GM18870 (cell line): ENCODE measurements around the gene EIF5A.

Source experiments
- ATAC-seq: cut with Tn5 transposase; IDR thresholded peaks from one replicate; pipeline ENCODE4 v1.9.1; 2021; ENCODE audit warnings: moderate library complexity; ENCODE audit not compliant: unreplicated experiment

The EIF5A gene

DNA sequence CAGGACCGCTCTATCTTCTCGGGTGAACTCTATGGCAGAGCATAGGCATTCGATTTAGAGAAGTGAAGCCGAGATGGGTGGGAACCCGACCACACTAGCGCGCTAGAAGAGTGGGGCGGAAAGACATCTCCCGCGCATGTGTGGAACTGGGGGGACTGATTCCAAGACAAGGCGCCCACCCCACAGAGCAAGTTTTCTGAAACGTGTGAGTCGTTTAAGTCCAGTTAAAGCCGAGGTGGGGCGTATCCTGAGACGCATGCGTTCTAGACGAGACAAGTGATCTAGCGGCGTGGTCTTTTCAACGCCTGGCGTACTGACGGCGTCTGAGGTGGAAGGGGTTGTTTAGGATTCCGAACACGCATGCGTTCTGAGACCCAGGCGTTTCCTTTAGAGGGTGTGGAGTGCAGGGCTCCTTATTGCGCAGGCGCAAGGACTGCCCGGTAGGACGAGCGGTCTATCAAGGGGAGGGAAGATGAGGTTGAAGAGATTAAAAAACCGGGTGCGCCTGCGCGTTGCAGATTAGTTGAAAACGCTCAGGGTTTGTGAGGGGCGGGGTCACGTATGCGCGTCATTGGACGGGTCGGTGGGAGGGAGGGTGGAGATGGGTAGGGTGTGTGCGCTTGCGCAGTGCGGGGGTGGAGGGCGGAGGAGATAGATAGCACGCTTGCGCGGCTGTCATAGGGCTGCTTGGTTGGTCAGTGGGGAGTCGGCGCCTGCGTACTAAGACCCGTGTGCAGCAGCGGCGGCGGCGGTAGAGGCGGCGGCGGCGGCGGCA is at the start of gene EIF5A:
Gene EIF5A (plus strand): TSS at position 718 of the 775 bp plus-strand sequence. CDS start 2,008 bp downstream, outside the sequence.
- peak; percentile 73 for ATAC-seq

DNA sequence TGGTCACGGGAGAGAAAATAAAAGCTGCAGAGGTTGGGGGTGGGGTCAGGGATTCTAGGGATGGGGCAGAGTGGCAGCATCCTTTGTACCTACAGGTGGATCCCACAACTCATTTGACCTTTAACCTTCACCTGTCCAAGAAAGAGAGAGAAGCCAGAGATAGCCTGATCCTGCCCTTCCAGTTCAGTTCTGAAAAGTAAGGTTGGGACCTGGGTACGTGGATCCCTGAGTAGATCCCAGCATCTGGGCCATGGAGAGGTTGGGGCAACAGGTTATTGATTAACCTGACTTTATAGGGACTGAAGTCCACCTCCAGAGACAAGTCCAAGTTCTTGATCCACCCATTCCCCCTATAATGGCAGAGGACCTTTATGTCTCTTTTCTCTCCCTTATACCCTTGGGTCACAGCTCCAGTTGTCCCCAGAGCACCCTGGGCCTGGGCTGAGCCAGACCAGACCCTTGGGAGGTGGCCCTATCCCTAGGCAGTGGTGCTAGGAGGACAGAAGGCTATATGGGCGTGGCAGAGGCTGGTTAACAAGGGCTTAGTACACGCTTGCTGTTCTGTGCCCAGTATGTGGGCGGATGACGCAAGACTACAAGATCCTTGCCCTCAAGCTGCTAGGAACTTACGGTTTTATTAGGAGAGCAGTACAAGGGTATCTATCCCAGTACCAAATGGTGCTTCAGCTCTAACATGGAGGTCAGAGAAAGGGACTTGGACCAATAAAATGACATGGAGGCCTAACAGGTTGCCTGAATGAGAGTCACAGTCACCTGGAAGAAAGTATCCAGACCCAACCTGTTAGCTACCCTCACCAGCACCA is 48.5 kb upstream of the EIF5A start:
- no peak for ATAC-seq

DNA sequence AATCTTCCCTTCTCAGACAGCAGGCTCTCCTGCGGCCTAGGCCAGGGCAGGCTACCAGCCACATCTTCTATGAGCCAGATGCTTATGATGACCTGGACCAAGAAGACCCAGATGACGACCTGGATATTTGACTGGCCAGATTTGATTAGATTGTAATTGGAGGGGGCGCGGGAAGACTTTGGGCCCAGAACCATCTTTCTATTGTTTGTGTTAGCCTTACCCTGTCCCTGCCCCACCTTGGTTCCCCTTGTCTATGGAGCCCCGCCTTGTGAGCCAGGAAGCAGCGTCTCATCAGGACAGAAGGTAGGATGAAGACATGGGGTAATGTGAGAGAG is 47.9 kb upstream of the EIF5A start:
- no peak for ATAC-seq

DNA sequence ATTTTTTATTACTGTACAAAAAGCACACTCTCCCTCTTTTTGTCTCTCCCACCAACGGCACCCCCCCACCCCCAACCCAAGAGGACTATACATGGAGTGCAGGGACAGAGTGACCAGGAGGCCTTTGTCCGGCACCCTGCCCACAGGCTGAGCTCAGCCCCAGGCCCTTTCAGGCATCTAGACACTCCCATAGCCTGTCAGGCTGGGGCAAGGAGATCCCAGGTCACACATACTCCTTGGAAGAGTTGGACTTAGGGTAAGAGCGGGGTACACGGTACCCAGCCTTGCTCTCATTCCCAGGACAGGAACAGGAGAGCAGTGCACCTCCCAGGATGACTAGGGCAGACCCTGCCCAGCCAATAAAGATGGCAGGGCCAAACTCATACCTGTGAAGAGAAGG is 47.3 kb upstream of the EIF5A start:
- no peak for ATAC-seq

DNA sequence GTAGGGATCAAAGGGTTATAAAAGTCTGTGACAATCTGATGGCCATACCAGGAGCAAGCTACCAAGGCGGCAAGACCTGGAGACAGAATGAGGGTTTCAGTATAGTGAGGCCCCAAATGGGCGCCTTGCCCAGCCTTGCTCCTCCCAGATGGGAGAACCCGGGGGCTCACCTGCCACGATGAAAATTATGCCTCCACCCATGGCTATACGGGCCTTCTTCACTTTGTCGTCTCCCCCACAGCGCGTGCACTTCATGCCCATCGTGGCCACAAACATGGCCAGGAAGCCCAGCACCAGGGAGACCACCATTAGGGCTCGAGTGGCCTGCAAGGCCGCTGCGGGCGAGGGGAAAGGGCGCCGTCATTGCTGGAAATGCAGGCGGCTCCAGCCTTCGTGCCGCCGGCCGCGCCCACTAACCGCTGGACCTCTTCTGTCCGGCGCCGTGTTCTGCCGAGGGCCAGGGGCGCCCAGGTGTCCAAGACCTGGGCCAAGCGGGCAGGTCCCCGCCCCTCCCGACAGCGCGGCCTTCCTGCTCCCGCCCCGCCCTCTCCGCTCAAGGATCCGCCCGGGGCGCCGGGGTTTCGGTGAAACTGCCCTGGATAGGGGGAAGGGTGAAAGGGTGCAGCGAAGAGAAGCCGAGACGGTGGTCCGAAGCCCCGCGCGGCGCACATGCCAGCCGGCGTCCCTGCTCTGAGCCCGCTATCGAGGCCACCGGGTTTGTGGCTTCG is 46.6 kb upstream of the EIF5A start:
- no peak for ATAC-seq

- no peak for ATAC-seq
These were observed 45.8 kb upstream of the EIF5A start for GRCh38 chr17:7261379-7262191.

- ATAC-seq: no peak
These were observed 45.1 kb upstream of the EIF5A start, which contains the start of gene CLDN7 for GRCh38 chr17:7262192-7262934. CLDN7 (minus strand) TSS chr17:7262478; CDS start chr17:7262043, 435 bp downstream.

- no peak for ATAC-seq
These were observed 44.3 kb upstream of the EIF5A start for GRCh38 chr17:7262935-7263800.

- ATAC-seq: no peak
These were observed 43.7 kb upstream of the EIF5A start for GRCh38 chr17:7263801-7264078.

DNA sequence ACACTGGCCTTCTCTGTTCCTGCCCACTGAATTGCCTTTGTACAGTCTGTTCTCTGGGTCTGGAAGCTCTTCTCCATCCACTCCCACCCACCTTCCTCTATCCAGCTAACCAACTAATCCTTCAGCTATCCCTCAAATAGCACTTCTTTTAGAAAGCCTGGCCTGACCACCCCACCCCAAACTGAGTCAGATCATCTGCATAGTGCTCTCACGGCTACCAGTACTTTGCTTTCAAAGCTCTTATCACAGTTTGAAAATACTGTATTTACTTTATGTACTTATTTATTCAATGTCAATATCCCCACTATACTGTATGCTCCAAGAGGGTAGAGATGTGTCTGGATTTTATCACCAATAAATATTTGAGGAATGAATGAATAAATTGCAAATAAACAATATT is 40.6 kb upstream of the EIF5A start:
- no peak for ATAC-seq

DNA sequence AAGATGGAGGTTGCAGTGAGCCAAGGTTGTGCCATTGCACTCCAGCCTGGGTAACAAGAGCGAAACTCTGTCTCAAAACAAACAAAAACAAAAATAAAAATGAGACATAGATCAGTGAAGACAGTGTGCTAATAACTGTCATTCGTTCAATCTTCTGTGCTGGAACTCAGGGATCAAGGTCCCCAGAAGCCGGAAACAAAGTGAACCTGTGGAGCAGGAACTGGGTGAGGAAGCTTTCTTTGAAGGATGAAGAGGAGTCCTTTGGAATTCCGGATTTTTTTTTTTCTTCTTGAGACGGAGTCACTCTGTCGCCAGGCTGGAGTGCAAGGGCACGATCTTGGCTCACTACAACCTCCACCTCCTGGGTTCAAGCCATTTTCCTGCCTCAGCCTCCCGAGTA is 28.0 kb upstream of the EIF5A start:
- no peak for ATAC-seq

DNA sequence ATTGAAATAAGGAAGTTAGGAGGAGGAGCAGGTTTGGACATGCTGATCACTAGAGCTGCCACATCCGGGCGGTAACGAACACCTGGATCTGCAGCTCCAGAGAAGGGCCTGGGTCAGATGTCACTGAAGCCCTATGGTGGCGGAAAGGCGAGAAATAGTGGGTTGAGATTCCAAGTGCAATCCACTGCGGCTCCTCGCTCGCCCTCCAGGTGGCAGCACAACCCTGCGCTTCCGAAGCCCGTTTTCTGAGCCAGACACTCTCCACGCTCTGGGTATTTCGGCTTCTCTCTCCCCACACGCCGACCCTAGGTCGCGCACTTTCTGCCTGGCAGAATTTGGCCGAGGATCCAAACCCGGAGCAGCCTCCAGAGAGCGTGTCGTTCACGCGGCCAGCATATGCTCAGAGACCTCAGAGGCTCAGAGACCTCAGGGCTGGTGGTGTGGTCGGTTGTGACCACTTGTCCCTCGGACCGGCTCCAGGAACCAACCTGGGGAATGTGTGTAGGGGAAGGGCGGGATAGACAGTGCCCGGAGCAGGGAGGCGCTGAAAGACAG is 26.8 kb upstream of the EIF5A start:
- ATAC-seq: no peak

DNA sequence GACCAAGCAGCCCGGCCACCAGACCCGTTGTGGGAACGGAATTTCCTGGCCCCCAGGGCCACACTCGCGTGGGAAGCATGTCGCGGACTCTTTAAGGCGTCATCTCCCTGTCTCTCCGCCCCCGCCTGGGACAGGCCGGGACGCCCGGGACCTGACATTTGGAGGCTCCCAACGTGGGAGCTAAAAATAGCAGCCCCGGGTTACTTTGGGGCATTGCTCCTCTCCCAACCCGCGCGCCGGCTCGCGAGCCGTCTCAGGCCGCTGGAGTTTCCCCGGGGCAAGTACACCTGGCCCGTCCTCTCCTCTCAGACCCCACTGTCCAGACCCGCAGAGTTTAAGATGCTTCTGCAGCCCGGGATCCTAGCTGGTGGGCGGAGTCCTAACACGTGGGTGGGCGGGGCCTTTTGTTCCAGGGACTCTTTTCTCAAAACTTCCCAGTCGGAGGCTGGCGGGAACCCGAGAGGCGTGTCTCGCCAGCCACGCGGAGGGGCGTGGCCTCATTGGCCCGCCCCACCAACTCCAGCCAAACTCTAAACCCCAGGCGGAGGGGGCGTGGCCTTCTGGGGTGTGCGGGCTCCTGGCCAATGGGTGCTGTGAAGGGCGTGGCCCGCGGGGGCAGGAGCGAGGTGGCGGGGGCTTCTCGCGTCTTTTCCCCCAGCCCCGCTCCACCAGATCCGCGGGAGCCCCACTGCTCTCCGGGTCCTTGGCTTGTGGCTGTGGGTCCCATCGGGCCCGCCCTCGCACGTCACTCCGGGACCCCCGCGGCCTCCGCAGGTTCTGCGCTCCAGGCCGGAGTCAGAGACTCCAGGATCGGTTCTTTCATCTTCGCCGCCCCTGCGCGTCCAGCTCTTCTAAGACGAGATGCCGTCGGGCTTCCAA is 26.1 kb upstream of the EIF5A start, which contains the start of gene SLC2A4:
Gene SLC2A4 (plus strand): TSS at position 645 of the 879 bp plus-strand sequence. CDS start 217 bp downstream, at position 862.
- ATAC-seq: no peak

GRCh38 chr17:7281953-7282751 is 25.3 kb upstream of the EIF5A start:
- no peak for ATAC-seq

- no peak for ATAC-seq
These were observed 24.6 kb upstream of the EIF5A start for GRCh38 chr17:7282752-7283321.

- no peak for ATAC-seq
These were observed 23.8 kb upstream of the EIF5A start for GRCh38 chr17:7283471-7284216.
